Ovary (tissue), 3 donors: ENCODE results near the gene POU2F3.

Source experiments
- EP300 ChIP-seq: sonication (generic); formaldehyde crosslinking; IDR thresholded peaks from one replicate; pipeline ENCODE4 v1.6.1; 2017; ENCODE audit warnings: antibody characterized with exemption
- POLR2A ChIP-seq: fragments of 450-650 bp; IDR thresholded peaks from one replicate; pipeline ENCODE4 v1.6.1; 2017; ENCODE audit warnings: antibody characterized with exemption, mild to moderate bottlenecking, moderate library complexity
- TF ChIP-seq, protein P1 (sequence below), 3 donors: fragments of 450-650 bp in 2 of 3; fragments of 200-600 bp in 1 of 3; IDR thresholded peaks; one replicate each; pipeline versions ENCODE4 v1.5.1 to v1.8.0; 2016 to 2022; ENCODE audit warnings: antibody characterized with exemption in 3 of 3, mild to moderate bottlenecking in 1 of 3
- donor health status: DM: no; HTN: no; CAD: no.

DNA sequence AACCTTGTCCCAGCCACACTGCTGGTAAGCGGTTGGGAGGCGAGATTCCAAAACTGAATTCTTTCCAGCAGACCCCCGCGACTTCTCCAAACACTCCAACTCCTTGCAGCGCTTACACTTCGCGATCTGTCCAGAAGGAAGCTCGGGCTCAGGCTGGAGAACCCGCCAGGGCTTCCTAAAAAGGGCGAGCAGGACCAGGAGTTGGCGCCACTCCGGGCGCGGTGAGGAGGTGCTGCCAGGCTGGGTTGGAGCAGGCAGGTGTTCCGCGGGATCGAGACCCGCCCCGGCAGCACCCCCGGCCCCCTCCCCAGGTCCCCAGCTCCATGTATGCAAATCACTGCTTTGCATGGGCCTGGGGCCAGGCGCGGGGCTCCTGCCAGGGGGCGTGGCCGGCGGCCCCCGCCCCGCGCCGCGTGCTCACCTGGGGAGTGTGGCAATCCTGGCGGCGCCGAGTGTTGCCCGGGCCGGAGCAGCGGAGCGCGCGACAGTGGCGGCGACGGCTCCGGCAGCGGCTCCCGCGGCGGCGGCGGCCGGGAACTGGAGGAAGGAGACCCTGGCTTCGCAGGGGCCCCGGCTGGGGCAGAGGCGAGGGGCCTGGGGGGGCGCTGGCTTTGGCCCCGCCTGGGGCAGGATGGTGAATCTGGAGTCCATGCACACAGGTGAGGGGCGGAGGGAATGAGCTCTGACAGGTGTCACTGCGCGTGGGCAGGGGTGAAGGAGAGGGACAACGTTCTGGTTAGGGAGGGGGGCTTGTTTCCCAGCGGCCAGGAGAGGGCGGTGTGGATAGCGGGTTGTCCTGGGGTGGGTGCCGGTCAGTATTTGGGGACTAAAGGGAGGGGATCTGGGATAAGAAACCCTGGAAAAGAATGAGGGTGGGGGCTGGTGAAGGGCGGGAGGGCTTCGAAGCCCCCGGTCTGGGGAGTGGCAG, at the start of gene POU2F3:
- TF ChIP-seq POLR2A (no peak), EP300 (no peak)
- TF ChIP-seq, protein P1, sequence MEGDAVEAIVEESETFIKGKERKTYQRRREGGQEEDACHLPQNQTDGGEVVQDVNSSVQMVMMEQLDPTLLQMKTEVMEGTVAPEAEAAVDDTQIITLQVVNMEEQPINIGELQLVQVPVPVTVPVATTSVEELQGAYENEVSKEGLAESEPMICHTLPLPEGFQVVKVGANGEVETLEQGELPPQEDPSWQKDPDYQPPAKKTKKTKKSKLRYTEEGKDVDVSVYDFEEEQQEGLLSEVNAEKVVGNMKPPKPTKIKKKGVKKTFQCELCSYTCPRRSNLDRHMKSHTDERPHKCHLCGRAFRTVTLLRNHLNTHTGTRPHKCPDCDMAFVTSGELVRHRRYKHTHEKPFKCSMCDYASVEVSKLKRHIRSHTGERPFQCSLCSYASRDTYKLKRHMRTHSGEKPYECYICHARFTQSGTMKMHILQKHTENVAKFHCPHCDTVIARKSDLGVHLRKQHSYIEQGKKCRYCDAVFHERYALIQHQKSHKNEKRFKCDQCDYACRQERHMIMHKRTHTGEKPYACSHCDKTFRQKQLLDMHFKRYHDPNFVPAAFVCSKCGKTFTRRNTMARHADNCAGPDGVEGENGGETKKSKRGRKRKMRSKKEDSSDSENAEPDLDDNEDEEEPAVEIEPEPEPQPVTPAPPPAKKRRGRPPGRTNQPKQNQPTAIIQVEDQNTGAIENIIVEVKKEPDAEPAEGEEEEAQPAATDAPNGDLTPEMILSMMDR (IDR thresholded peaks at IDR 0.05) = no peak
